Measurements from ENCODE around the gene PET100. TPM values are rescaled to one million over a fixed set of nuclear protein-coding genes. Genes with fewer than 3 reads are reported as not detected.

Gene PET100
- total and polyA plus RNA-seq, 2 experiments from 2014 or later: 8.6 to 636 TPM

GRCh38 chr19:7606289-7606688, 23.3 kb upstream of the PET100 start:
- no peak overlapping the region for H3K4me3 Mint-ChIP-seq
- peaks cover 6% of the 10 kb centered on the region for H3K4me1 ChIP-seq (ENCODE audit: insufficient read depth)
- DNase-seq (ENCODE audit: low spot score) (no peak), ATAC-seq (no peak)
- H3K4me1 Mint-ChIP-seq: peaks cover 18% of the 10 kb centered on the region
- H3K9me3 Mint-ChIP-seq: peaks cover 3% of the 10 kb centered on the region; the same call in 2 of the 3 replicates
- no peak overlapping the region for H3K4me3 ChIP-seq
- H3K27me3 ChIP-seq (ENCODE audit: insufficient read depth): no peaks in the 10 kb centered on the region
- peaks cover 20% of the 10 kb centered on the region for H4K20me1 ChIP-seq (replicated peaks; ENCODE audit: insufficient read depth)
- H3F3A ChIP-seq (replicated peaks; ENCODE audit: low read depth): no peaks in the 10 kb centered on the region
- H3K79me2 ChIP-seq (replicated peaks; ENCODE audit: insufficient read depth): peaks cover 12% of the 10 kb centered on the region
- peaks cover 21% of the 10 kb centered on the region for H3K27me3 Mint-ChIP-seq (ENCODE audit: insufficient read depth, low read depth, poor library complexity)
- no peak overlapping the region for H3K27ac Mint-ChIP-seq
- no peaks in the 10 kb centered on the region; the same call in 1 of the 2 replicates for H3K36me3 ChIP-seq (ENCODE audit: insufficient read depth)
- no peak for TF ChIP-seq CTCF (conservative IDR thresholded peaks at IDR 0.05; ENCODE audit: low read depth in 2 of 2)
- TF ChIP-seq ETS1 (IDR thresholded peaks at IDR 0.05): no peak
- peaks cover 21% of the 10 kb centered on the region for H3K36me3 Mint-ChIP-seq (ENCODE audit: low read depth)
- H3K9me2 ChIP-seq (ENCODE audit: insufficient read depth): no peaks in the 10 kb centered on the region
- no peak overlapping the region for H3K4me2 ChIP-seq
- H2AFZ ChIP-seq: no peak overlapping the region
- no peak overlapping the region for H3K27ac ChIP-seq (ENCODE audit: low read depth)

- Histone ChIP-seq H4K20me1 (replicated peaks; ENCODE audit: insufficient read depth) (peaks cover 14% of the 10 kb centered on the region), H3K4me2 (no peak overlapping the region), H3K27ac (ENCODE audit: low read depth) (no peak overlapping the region), H3K36me3 (ENCODE audit: insufficient read depth) (no peaks in the 10 kb centered on the region; the same call in 1 of the 2 replicates), H3K4me1 (ENCODE audit: insufficient read depth) (peaks cover 2% of the 10 kb centered on the region; the same call in 1 of the 2 replicates), H3K79me2 (replicated peaks; ENCODE audit: insufficient read depth) (peaks cover 3% of the 10 kb centered on the region; the same call in 1 of the 2 replicates), H3F3A (replicated peaks; ENCODE audit: low read depth) (no peaks in the 10 kb centered on the region), H2AFZ (no peak overlapping the region), H3K4me3 (no peak overlapping the region), H3K9me2 (ENCODE audit: insufficient read depth) (no peaks in the 10 kb centered on the region), H3K27me3 (ENCODE audit: insufficient read depth) (no peaks in the 10 kb centered on the region)
- no peak for TF ChIP-seq EZH2 (IDR thresholded peaks at IDR 0.05; ENCODE audit: low read depth, unreplicated experiment)
- H3K9me3 Mint-ChIP-seq: peaks cover 3% of the 10 kb centered on the region; the same call in 2 of the 3 replicates
- H3K36me3 Mint-ChIP-seq (ENCODE audit: low read depth): peaks cover 21% of the 10 kb centered on the region
- peaks cover 13% of the 10 kb centered on the region for H3K4me1 Mint-ChIP-seq
- no peak overlapping the region for H3K27ac Mint-ChIP-seq
- peaks cover 20% of the 10 kb centered on the region for H3K27me3 Mint-ChIP-seq (ENCODE audit: insufficient read depth, low read depth, poor library complexity)
- DNase-seq (ENCODE audit: low spot score): no peak
- H3K4me3 Mint-ChIP-seq: no peak overlapping the region
- no peak for ATAC-seq
These were observed 22.2 kb upstream of the PET100 start for GRCh38 chr19:7607212-7607873.

- Mint-ChIP-seq H3K27ac (no peak overlapping the region), H3K4me1 (peaks cover 6% of the 10 kb centered on the region), H3K4me3 (no peak overlapping the region), H3K27me3 (ENCODE audit: insufficient read depth, low read depth, poor library complexity) (peaks cover 14% of the 10 kb centered on the region), H3K9me3 (peaks cover 3% of the 10 kb centered on the region; the same call in 2 of the 3 replicates), H3K36me3 (ENCODE audit: low read depth) (peaks cover 21% of the 10 kb centered on the region)
- no peaks in the 10 kb centered on the region for H3K9me2 ChIP-seq (ENCODE audit: insufficient read depth)
- no peak overlapping the region for H3K4me3 ChIP-seq
- no peak for DNase-seq (ENCODE audit: low spot score)
- H2AFZ ChIP-seq: no peak overlapping the region
- no peak overlapping the region for H3K27ac ChIP-seq (ENCODE audit: low read depth)
- H3K4me1 ChIP-seq (ENCODE audit: insufficient read depth): no peaks in the 10 kb centered on the region
- H3K36me3 ChIP-seq (ENCODE audit: insufficient read depth): no peaks in the 10 kb centered on the region; the same call in 1 of the 2 replicates
- peaks cover 13% of the 10 kb centered on the region for H4K20me1 ChIP-seq (replicated peaks; ENCODE audit: insufficient read depth)
- no peaks in the 10 kb centered on the region for H3F3A ChIP-seq (replicated peaks; ENCODE audit: low read depth)
- no peak overlapping the region for H3K4me2 ChIP-seq
- peaks cover 3% of the 10 kb centered on the region; the same call in 1 of the 2 replicates for H3K79me2 ChIP-seq (replicated peaks; ENCODE audit: insufficient read depth)
- ATAC-seq: no peak
- H3K27me3 ChIP-seq (ENCODE audit: insufficient read depth): no peaks in the 10 kb centered on the region
- TF ChIP-seq ETS1 (IDR thresholded peaks at IDR 0.05): no peak
- no peak for TF ChIP-seq ZNF114 (CRISPR knock-in tag; IDR thresholded peaks at IDR 0.05)
- TF ChIP-seq REST (IDR thresholded peaks at IDR 0.05; ENCODE audit: unreplicated experiment): no peak
- TF ChIP-seq CREB1 (CRISPR knock-in tag; IDR thresholded peaks at IDR 0.05; ENCODE audit: low read depth): no peak
- no peak for TF ChIP-seq EZH2 (IDR thresholded peaks at IDR 0.05; ENCODE audit: low read depth, unreplicated experiment)
- no peak for TF ChIP-seq NANOG (IDR thresholded peaks at IDR 0.05; ENCODE audit: borderline replicate concordance)
- TF ChIP-seq JUNB (IDR thresholded peaks at IDR 0.05; ENCODE audit: unreplicated experiment): no peak
These were observed 21.6 kb upstream of the PET100 start for GRCh38 chr19:7607874-7608560.
